Neutrophil (primary cell): Measurements from ENCODE around the gene SEMA3C.
A peak's percentile ranks its signal among the peaks of the same experiment; 100 is the strongest.

Source experiments
- H3K27ac ChIP-seq: fragments of 200-600 bp; sonication (generic); 2 replicates; pipeline ENCODE4 v1.5.1; 2016; ENCODE audit warnings: mild to moderate bottlenecking, moderate library complexity
- H3K27me3 ChIP-seq: fragments of 200-600 bp; sonication (generic); 2 replicates; pipeline ENCODE4 v1.6.0; 2016; ENCODE audit warnings: mild to moderate bottlenecking
- H3K36me3 ChIP-seq: fragments of 200-600 bp; sonication (generic); 2 replicates; pipeline ENCODE4 v1.5.1; 2017
- H3K4me1 ChIP-seq, 2 experiments: fragments of 200-600 bp in 1 of 2; sonication (generic) in 1 of 2; 1 replicate in 1 of 2; 2 replicates in 1 of 2; pipeline versions ENCODE4 v1.5.1 to v1.6.1; 2013 to 2016; ENCODE audit warnings: low read depth in 1 of 2, low read length in 1 of 2, mild to moderate bottlenecking in 1 of 2, moderate library complexity in 1 of 2; ENCODE audit not compliant: control insufficient read depth in 1 of 2, insufficient read depth in 1 of 2
- H3K4me3 ChIP-seq, 2 experiments: fragments of 200-600 bp in 1 of 2; sonication (generic) in 1 of 2; 1 replicate in 1 of 2; 2 replicates in 1 of 2; pipeline ENCODE4 v1.5.1; 2013 to 2016; ENCODE audit warnings: low read depth in 1 of 2, low read length in 1 of 2, mild to moderate bottlenecking in 1 of 2, moderate library complexity in 1 of 2
- H3K9me3 ChIP-seq: fragments of 200-600 bp; sonication (generic); 2 replicates; pipeline ENCODE4 v1.5.1; 2016
- CTCF ChIP-seq: fragments of 200-600 bp; sonication (generic); IDR thresholded peaks from 2 replicates; pipeline ENCODE4 v1.5.1; 2016; ENCODE audit warnings: antibody characterized with exemption

Gene SEMA3C

GRCh38 chr7:80771523-80771922 is 147.3 kb downstream of the SEMA3C start:
- Histone ChIP-seq H3K9me3 (no peaks in the 10 kb centered on the region), H3K27ac (peak overlapping the region; percentile 73), H3K27me3 (no peaks in the 10 kb centered on the region), H3K4me3 (no peak overlapping the region), H3K36me3 (no peaks in the 10 kb centered on the region), H3K4me1 (peaks cover 9 to 18% of the 10 kb centered on the region in 2 experiments)
- no peak for TF ChIP-seq CTCF

GRCh38 chr7:80770675-80771081 is 148.2 kb downstream of the SEMA3C start:
- peaks cover 9 to 18% of the 10 kb centered on the region in 2 experiments for H3K4me1 ChIP-seq
- no peaks in the 10 kb centered on the region for H3K27me3 ChIP-seq
- no peaks in the 10 kb centered on the region for H3K9me3 ChIP-seq
- no peaks in the 10 kb centered on the region for H3K36me3 ChIP-seq
- TF ChIP-seq CTCF, result no peak
- peak overlapping the region in 1 of 2 experiments; percentile 2 for H3K4me3 ChIP-seq
- H3K27ac ChIP-seq, result peak overlapping the region; percentile 73

- no peak for TF ChIP-seq CTCF
- peaks cover 9 to 18% of the 10 kb centered on the region in 2 experiments for H3K4me1 ChIP-seq
- H3K36me3 ChIP-seq, result no peaks in the 10 kb centered on the region
These were observed 148.8 kb downstream of the SEMA3C start for GRCh38 chr7:80770061-80770460.

GRCh38 chr7:80768756-80769155 is 150.1 kb downstream of the SEMA3C start:
- Histone ChIP-seq H3K4me3 (no peak overlapping the region), H3K36me3 (no peaks in the 10 kb centered on the region), H3K27ac (no peak overlapping the region), H3K27me3 (no peaks in the 10 kb centered on the region), H3K9me3 (no peaks in the 10 kb centered on the region), H3K4me1 (peaks cover 9 to 18% of the 10 kb centered on the region in 2 experiments)
- TF ChIP-seq CTCF, result no peak

More at GRCh38 chr7:80770061-80770460, 148.8 kb downstream of the SEMA3C start:
- H3K27me3 ChIP-seq, result no peaks in the 10 kb centered on the region
- no peak overlapping the region for H3K4me3 ChIP-seq
- peak overlapping the region; percentile 73 for H3K27ac ChIP-seq
- no peaks in the 10 kb centered on the region for H3K9me3 ChIP-seq

- TF ChIP-seq CTCF, result no peak
- no peaks in the 10 kb centered on the region for H3K9me3 ChIP-seq
These were observed 151.2 kb downstream of the SEMA3C start for GRCh38 chr7:80767654-80768053.

GRCh38 chr7:80766724-80767123 is 152.1 kb downstream of the SEMA3C start:
- Histone ChIP-seq H3K27me3 (no peaks in the 10 kb centered on the region), H3K27ac (no peak overlapping the region), H3K4me3 (no peak overlapping the region), H3K4me1 (peaks cover 9 to 17% of the 10 kb centered on the region in 2 experiments), H3K9me3 (no peaks in the 10 kb centered on the region), H3K36me3 (no peaks in the 10 kb centered on the region)
- TF ChIP-seq CTCF, result no peak

More at GRCh38 chr7:80767654-80768053, 151.2 kb downstream of the SEMA3C start:
- no peaks in the 10 kb centered on the region for H3K36me3 ChIP-seq
- no peak overlapping the region for H3K27ac ChIP-seq
- H3K4me3 ChIP-seq, result no peak overlapping the region
- H3K4me1 ChIP-seq, result peaks cover 9 to 18% of the 10 kb centered on the region in 2 experiments
- H3K27me3 ChIP-seq, result no peaks in the 10 kb centered on the region
